H1 (cell line): ENCODE measurements around the gene TRIM52. TPM values are rescaled to one million over a fixed set of nuclear protein-coding genes. Genes with fewer than 3 reads are reported as not detected.

ENCODE experiments used
- CTCF ChIA-PET: fragments of 300-600 bp; sonication (Branson Sonifier 250); formaldehyde crosslinking; loops from one replicate; lab custom pipeline; 2021; ENCODE audit not compliant: partially characterized antibody; lab: Charles Lee
- POLR2A ChIA-PET: fragments of 300-600 bp; sonication (Branson Sonifier 250); formaldehyde crosslinking; loops from one replicate; lab custom pipeline; 2021; ENCODE audit warnings: inconsistent platforms; ENCODE audit not compliant: partially characterized antibody; lab: Charles Lee
- DNase-seq, 2 experiments: peaks; one replicate each; pipeline versions ENCODE4 v3.0.0 to v3.0.0-alpha.2; 2010 to 2022; ENCODE audit warnings: low spot score in 2 of 2, low read depth in 1 of 2, mixed read lengths in 1 of 2
- FAIRE-seq: peaks from 2 replicates; lab custom pipeline; 2011; peaks lifted over from hg19 to GRCh38; lab: Jason Lieb, UNC
- H2AFZ ChIP-seq: 2 replicates; pipeline ENCODE4 v1.8.1; 2012; ENCODE audit warnings: low read length, inconsistent platforms
- H2AK5ac ChIP-seq: 2 replicates; pipeline ENCODE4 v1.6.1; 2013; ENCODE audit warnings: low read depth, low read length
- H2BK120ac ChIP-seq: replicated peaks from 2 replicates; pipeline ENCODE3; 2013; ENCODE audit warnings: low read depth, low read length, inconsistent platforms
- H2BK12ac ChIP-seq: 2 replicates; pipeline ENCODE4 v1.6.1; 2013; ENCODE audit warnings: low read depth, low read length
- H2BK15ac ChIP-seq: 2 replicates; pipeline ENCODE4 v1.6.1; 2013; ENCODE audit warnings: low read length
- H2BK20ac ChIP-seq: 2 replicates; pipeline ENCODE4 v1.6.1; 2013; ENCODE audit warnings: low read length
- H2BK5ac ChIP-seq: 2 replicates; pipeline ENCODE4 v1.6.1; 2013; ENCODE audit warnings: low read depth, low read length
- H3K14ac ChIP-seq: 2 replicates; pipeline ENCODE4 v1.6.1; 2013; ENCODE audit warnings: inconsistent platforms; ENCODE audit not compliant: insufficient read length
- H3K18ac ChIP-seq: 2 replicates; pipeline ENCODE4 v1.6.1; 2013; ENCODE audit warnings: low read length; ENCODE audit errors: extremely low read depth
- H3K23ac ChIP-seq: 2 replicates; pipeline ENCODE4 v1.6.1; 2013; ENCODE audit warnings: inconsistent platforms; ENCODE audit not compliant: insufficient read length
- H3K23me2 ChIP-seq: 2 replicates; pipeline ENCODE4 v1.6.1; 2013; ENCODE audit warnings: low read depth, low read length
- H3K27ac ChIP-seq: 2 replicates; pipeline ENCODE4 v1.6.1; 2011; ENCODE audit warnings: low read depth, low read length, inconsistent platforms
- H3K27me3 ChIP-seq, 4 experiments: replicated peaks in 1 of 4; 1 replicate in 1 of 4; 2 replicates in 3 of 4; pipeline versions ENCODE4 v1.6.1 to v1.8.1; 2011 to 2013; ENCODE audit warnings: low read length in 3 of 4, mild to moderate bottlenecking in 3 of 4, inconsistent platforms in 2 of 4, mixed read lengths in 2 of 4, moderate library complexity in 1 of 4; ENCODE audit not compliant: control insufficient read depth in 3 of 4, insufficient read depth in 3 of 4; ENCODE audit errors: extremely low read depth in 1 of 4
- H3K36me3 ChIP-seq, 4 experiments: 2 replicates each; pipeline versions ENCODE4 v1.6.1 to v1.8.1; 2011 to 2013; ENCODE audit warnings: mild to moderate bottlenecking in 4 of 4, low read length in 3 of 4, moderate library complexity in 2 of 4, control low read depth in 1 of 4, inconsistent platforms in 1 of 4; ENCODE audit not compliant: insufficient read depth in 4 of 4, control insufficient read depth in 2 of 4
- H3K4ac ChIP-seq: replicated peaks from 2 replicates; pipeline ENCODE3; 2013; ENCODE audit warnings: low read length, low read depth, mixed read lengths, inconsistent platforms; ENCODE audit not compliant: insufficient read length
- H3K4me1 ChIP-seq, 4 experiments: replicated peaks in 1 of 4; 1 replicate in 1 of 4; 2 replicates in 3 of 4; pipeline versions ENCODE4 v1.6.1 to v1.8.1; 2011 to 2013; ENCODE audit warnings: low read length in 3 of 4, inconsistent platforms in 2 of 4, mixed read lengths in 1 of 4; ENCODE audit not compliant: insufficient read depth in 4 of 4, control insufficient read depth in 3 of 4
- H3K4me2 ChIP-seq, 2 experiments: 2 replicates each; pipeline versions ENCODE4 v1.6.1 to v1.8.1; 2011 to 2013; ENCODE audit warnings: low read depth in 2 of 2, low read length in 2 of 2, control low read depth in 1 of 2, inconsistent platforms in 1 of 2, mild to moderate bottlenecking in 1 of 2; ENCODE audit not compliant: insufficient read depth in 1 of 2
- H3K4me3 ChIP-seq, 4 experiments: fragments of 200-600, 300-600 bp in 1 of 4; sonication (generic), shearing (Covaris generic), sonication (Bioruptor Twin) in 1 of 4; 2 replicates each; pipeline versions ENCODE4 v1.5.1 to v1.8.1; 2011 to 2016; ENCODE audit warnings: low read length in 4 of 4, low read depth in 3 of 4, control low read depth in 2 of 4, inconsistent platforms in 2 of 4, mild to moderate bottlenecking in 2 of 4, mixed read lengths in 1 of 4, moderate library complexity in 1 of 4; ENCODE audit not compliant: insufficient read depth in 2 of 4; ENCODE audit errors: extremely low read depth in 1 of 4
- H3K56ac ChIP-seq: replicated peaks from 2 replicates; pipeline ENCODE3; 2013; ENCODE audit warnings: low read depth, mild to moderate bottlenecking, mixed read lengths, low read length, inconsistent platforms; ENCODE audit not compliant: insufficient read length
- H3K79me1 ChIP-seq: 2 replicates; pipeline ENCODE4 v1.6.1; 2013; ENCODE audit warnings: low read depth, low read length, control low read depth
- H3K79me2 ChIP-seq, 2 experiments: 2 replicates each; pipeline versions ENCODE4 v1.6.1 to v1.8.1; 2012 to 2013; ENCODE audit warnings: low read length in 2 of 2, mild to moderate bottlenecking in 2 of 2, inconsistent platforms in 1 of 2; ENCODE audit not compliant: insufficient read depth in 2 of 2, control insufficient read depth in 1 of 2
- H3K9ac ChIP-seq, 4 experiments: replicated peaks in 1 of 4; 1 replicate in 1 of 4; 2 replicates in 3 of 4; pipeline versions ENCODE4 v1.6.1 to v1.8.1; 2011 to 2013; ENCODE audit warnings: low read depth in 3 of 4, low read length in 3 of 4, control low read depth in 2 of 4, mild to moderate bottlenecking in 2 of 4, moderate library complexity in 2 of 4, inconsistent platforms in 1 of 4; ENCODE audit errors: extremely low read depth in 1 of 4
- H3K9me3 ChIP-seq, 2 experiments: 2 replicates each; pipeline versions ENCODE4 v1.6.1 to v1.8.1; 2012 to 2013; ENCODE audit warnings: mild to moderate bottlenecking in 2 of 2, moderate library complexity in 2 of 2, control low read depth in 1 of 2, inconsistent platforms in 1 of 2, low read depth in 1 of 2, low read length in 1 of 2, mixed read lengths in 1 of 2; ENCODE audit not compliant: insufficient read depth in 2 of 2
- H4K20me1 ChIP-seq, 2 experiments: replicated peaks in 1 of 2; 2 replicates each; pipeline versions ENCODE3 to v1.8.1; 2011 to 2013; ENCODE audit warnings: inconsistent platforms in 2 of 2, low read length in 2 of 2, mild to moderate bottlenecking in 1 of 2; ENCODE audit not compliant: insufficient read depth in 2 of 2, control insufficient read depth in 1 of 2
- H4K5ac ChIP-seq: 2 replicates; pipeline ENCODE4 v1.6.1; 2013; ENCODE audit warnings: low read length, low read depth, mixed read lengths, inconsistent platforms; ENCODE audit not compliant: insufficient read length
- H4K8ac ChIP-seq: 2 replicates; pipeline ENCODE4 v1.8.0; 2013; ENCODE audit warnings: mild to moderate bottlenecking, moderate library complexity, low read length, inconsistent platforms; ENCODE audit not compliant: insufficient read depth; ENCODE audit errors: extremely low read depth
- H4K91ac ChIP-seq: replicated peaks from 2 replicates; pipeline ENCODE3; 2013; ENCODE audit warnings: low read length, mixed read lengths, inconsistent platforms; ENCODE audit not compliant: insufficient read length
- ATF3 ChIP-seq: IDR thresholded peaks from 2 replicates; pipeline ENCODE4 v1.6.1; 2011; ENCODE audit warnings: low read depth, mild to moderate bottlenecking, low read length; ENCODE audit not compliant: insufficient read depth
- BACH1 ChIP-seq: IDR thresholded peaks from 2 replicates; pipeline ENCODE4 v1.6.1; 2012; ENCODE audit warnings: low read length, improper control_type of control experiment
- CBX5 ChIP-seq: fragments of 300-800, 300-1000 bp; sonication (generic); IDR thresholded peaks from 2 replicates; pipeline ENCODE4 v1.7.1; 2016; ENCODE audit warnings: antibody characterized with exemption, low read length, low read depth
- CHD2 ChIP-seq: IDR thresholded peaks from 2 replicates; pipeline ENCODE4 v1.6.1; 2012; ENCODE audit warnings: low read length, improper control_type of control experiment
- HDAC6 ChIP-seq: IDR thresholded peaks from one replicate; pipeline ENCODE4 v1.7.1; 2012; ENCODE audit warnings: low read depth, mild to moderate bottlenecking, inconsistent platforms, low read length, moderate library complexity
- KDM4A ChIP-seq: IDR thresholded peaks from one replicate; pipeline ENCODE4 v1.7.1; 2012; ENCODE audit warnings: low read depth, mild to moderate bottlenecking, moderate library complexity, low read length, inconsistent platforms; ENCODE audit not compliant: severe bottlenecking
- TAF7 ChIP-seq: optimal IDR thresholded peaks from 2 replicates; pipeline ENCODE3; 2011; ENCODE audit warnings: low read depth, mild to moderate bottlenecking, inconsistent platforms, low read length, moderate library complexity, borderline replicate concordance
- WGBS, 2 experiments: shearing (Covaris generic) in 1 of 2; methylation state at CpG; one replicate each; pipeline versions ENCODE4 v1.1.6 to v1.1.7; 2013 to 2015; ENCODE audit warnings: low lambda C conversion rate in 2 of 2, mixed read lengths in 2 of 2, inconsistent platforms in 1 of 2, low coverage in 1 of 2, missing lambda C conversion rate in 1 of 2; ENCODE audit not compliant: insufficient replicate concordance in 2 of 2, insufficient coverage in 1 of 2, insufficient read length in 1 of 2; ENCODE audit errors: extremely low coverage in 1 of 2, missing lambda C conversion rate in 1 of 2; 5-methylcytosine and 5-hydroxymethylcytosine counted together
- polyA plus RNA-seq, 7 experiments: library from polyadenylated mRNA; depleted of rRNA in 3 of 7; stranded (reverse) in 5 of 7; unstranded in 2 of 7; fragments of >200 nt in 5 of 7; fragments of 200-250 nt in 2 of 7; gene quantifications; 1 replicate in 5 of 7; 2 replicates in 1 of 7; 4 replicates in 1 of 7; pipeline versions ENCODE4 v1.2.1 to v1.2.3, GENCODE V29; 2011 to 2013; ENCODE audit warnings: missing spikeins in 2 of 7, mixed read lengths in 2 of 7
- total RNA-seq: library from RNA; stranded (reverse); fragmentation: NEBNext Ultra II Directional; extraction: Animal tissue kit (Norgen Biotek cat#: 25700); gene quantifications from 2 replicates; pipeline ENCODE4 v1.2.1, GENCODE V29; 2021

The TRIM52 gene
- total and polyA plus RNA-seq, 2 of the 8 experiments (the other 6 are each of a cell fraction or from before 2014, with no cell fraction given), result 4.2 to 5.7 TPM

GRCh38 chr5:181233088-181233800, 27.7 kb downstream of the TRIM52 start:
- ChIA-PET POLR2A (interaction anchor here (0.9 to 34.2 kb wide), 7 partner anchors 4 to 54 kb away, joined by 3 to 1334 read pairs (median 12); partner anchors contain the start of genes RACK1, TRIM41, TRIM52 and TRIM7), CTCF (interaction anchor here (0.6 to 1.1 kb wide), 2 partner anchors 12 to 617 kb away, joined by 3 read pairs; no protein-coding TSS in a partner anchor)
- Histone ChIP-seq H3K56ac (no peak overlapping the region), H3K18ac (no peak overlapping the region), H3K27ac (no peak overlapping the region; the same call in 1 of the 2 replicates), H3K14ac (no peak overlapping the region), H3K27me3 (no peaks in the 10 kb centered on the region), H2BK120ac (no peak overlapping the region), H2AK5ac (no peak overlapping the region), H3K4me1 (0 out of 7 replicates have a peak, but pooled peaks cover 0 to 2% (median 0%) of the 10 kb centered on the region in 4 experiments), H3K9me3 (no peaks in the 10 kb centered on the region), H4K20me1 (peaks cover 13 to 22% of the 10 kb centered on the region in 2 experiments), H3K23me2 (no peaks in the 10 kb centered on the region), H2BK15ac (no peak overlapping the region), H3K36me3 (peaks cover 22 to 75% (median 36%) of the 10 kb centered on the region in 4 experiments), H2AFZ (no peak overlapping the region), H4K91ac (no peak overlapping the region), H4K8ac (no peak overlapping the region), H3K4ac (no peak overlapping the region), H3K4me2 (no peak overlapping the region), H2BK20ac (no peak overlapping the region), H3K79me1 (no peaks in the 10 kb centered on the region), H2BK5ac (no peak overlapping the region), H4K5ac (no peak overlapping the region), H3K23ac (no peak overlapping the region), H3K4me3 (no peak overlapping the region), H3K9ac (no peak overlapping the region), H2BK12ac (no peak overlapping the region), H3K79me2 (no peaks in the 10 kb centered on the region; a peak in 1 of 4 replicates)
- FAIRE-seq, result no peak
- 87% methylated on average over 16 of the region's 16 CpGs; no CpG with 5 or more reads in 1 of the 2 experiments for WGBS, 2 experiments
- no peak for DNase-seq
- TF ChIP-seq CBX5 (no peak), HDAC6 (no peak), CHD2 (no peak), TAF7 (no peak), KDM4A (no peak), ATF3 (no peak), BACH1 (no peak)
